Panc1 (cell line): ENCODE data around the gene ARHGEF18. TPM values are rescaled to one million over a fixed set of nuclear protein-coding genes. Genes with fewer than 3 reads are reported as not detected.

Experiments
- ATAC-seq: fragments of 200-7000 bp; cut with Tn5 transposase; 2 replicates; pipeline ENCODE4 v1.9.1; 2020; ENCODE audit warnings: mild to moderate bottlenecking, moderate library complexity
- BruUV-seq: library from RNA; stranded (reverse); fragments of 400-500 nt; replicated peaks from 2 replicates; lab custom pipeline; 2021; lab: Mats Ljungman, UMichigan
- CTCF ChIA-PET: fragments of 300-600 bp; sonication (Branson Sonifier 250); formaldehyde crosslinking; loops from one replicate; lab custom pipeline; 2022; ENCODE audit warnings: antibody characterized with exemption; lab: Charles Lee
- POLR2A ChIA-PET: fragments of 300-600 bp; sonication (Branson Sonifier 250); formaldehyde crosslinking; loops from one replicate; lab custom pipeline; 2022; ENCODE audit warnings: antibody characterized with exemption; lab: Charles Lee
- DNase-seq: peaks from one replicate; pipeline ENCODE4 v3.0.0-alpha.2; 2010; ENCODE audit warnings: low read depth, low spot score
- H3K27ac ChIP-seq: 2 replicates; pipeline ENCODE4 v1.5.1; 2011; ENCODE audit warnings: mild to moderate bottlenecking, low read length, inconsistent platforms
- H3K27me3 ChIP-seq: fragments of 200-500 bp; sonication (Bioruptor generic); 2 replicates; pipeline ENCODE4 v1.6.0; 2014; ENCODE audit warnings: low read length, inconsistent platforms; ENCODE audit not compliant: control insufficient read depth, insufficient read depth
- H3K36me3 ChIP-seq: fragments of 200-500 bp; sonication (Bioruptor generic); 2 replicates; pipeline ENCODE4 v1.5.1; 2014; ENCODE audit warnings: inconsistent platforms, mild to moderate bottlenecking, low read length, moderate library complexity; ENCODE audit not compliant: control insufficient read depth, insufficient read depth
- H3K4me1 ChIP-seq: 2 replicates; pipeline ENCODE4 v1.5.1; 2011; ENCODE audit warnings: inconsistent platforms, mild to moderate bottlenecking, low read length, moderate library complexity; ENCODE audit not compliant: control insufficient read depth, insufficient read depth
- H3K4me3 ChIP-seq, 2 experiments: 2 replicates each; pipeline ENCODE4 v1.5.1; 2011 to 2012; ENCODE audit warnings: low read depth in 2 of 2, low read length in 2 of 2, mild to moderate bottlenecking in 2 of 2, inconsistent platforms in 1 of 2, moderate library complexity in 1 of 2
- H3K9me3 ChIP-seq: fragments of 200-500 bp; sonication (Bioruptor generic); 2 replicates; pipeline ENCODE4 v1.5.1; 2014; ENCODE audit warnings: low read depth, mild to moderate bottlenecking, inconsistent platforms, low read length, moderate library complexity; ENCODE audit not compliant: control insufficient read depth, insufficient read depth
- POLR2AphosphoS5 ChIP-seq: IDR thresholded peaks from 2 replicates; pipeline ENCODE4 v1.6.1; 2012; ENCODE audit warnings: mild to moderate bottlenecking, low read depth, low read length, moderate library complexity
- SIN3A ChIP-seq: IDR thresholded peaks from 2 replicates; pipeline ENCODE4 v1.6.1; 2012; ENCODE audit warnings: low read depth, mild to moderate bottlenecking, low read length, moderate library complexity, borderline replicate concordance; ENCODE audit not compliant: insufficient read depth
- TCF7L2 ChIP-seq: IDR thresholded peaks from 2 replicates; pipeline ENCODE4 v1.6.1; 2011; ENCODE audit warnings: mild to moderate bottlenecking, low read depth, low read length, inconsistent platforms
- in situ Hi-C: cut with HindIII; loops from 2 replicates; pipeline ENCODE4 v1.10.0; 2016; ENCODE audit warnings: low sequenced_read_pairs, low pct_unique_long_range_greater_than_20kb
- intact Hi-C: fragments of 100-400 bp; cut with micrococcal nuclease; formaldehyde crosslinking; loops from one replicate; pipeline ENCODE4 v1.10.0; 2022; ENCODE audit not compliant: unreplicated experiment
- total RNA-seq: library from RNA; stranded (reverse); gene quantifications from one replicate; pipeline ENCODE4 v1.2.1, GENCODE V29; 2021; ENCODE audit not compliant: unreplicated experiment
- TF ChIP-seq, protein P1 (sequence below): fragments of 450-650 bp; IDR thresholded peaks from 2 replicates; pipeline ENCODE4 v1.5.1; 2017; ENCODE audit warnings: mild to moderate bottlenecking
- TF ChIP-seq, protein P2 (sequence below), 2 experiments: IDR thresholded peaks; 2 replicates each; pipeline ENCODE4 v1.6.1; 2011 to 2012; ENCODE audit warnings: low read depth in 2 of 2, control low read depth in 1 of 2, low read length in 1 of 2, mild to moderate bottlenecking in 1 of 2, moderate library complexity in 1 of 2; ENCODE audit not compliant: insufficient read depth in 1 of 2

The ARHGEF18 gene
- total RNA-seq, 1 experiment from 2014 or later = 39.1 TPM

DNA sequence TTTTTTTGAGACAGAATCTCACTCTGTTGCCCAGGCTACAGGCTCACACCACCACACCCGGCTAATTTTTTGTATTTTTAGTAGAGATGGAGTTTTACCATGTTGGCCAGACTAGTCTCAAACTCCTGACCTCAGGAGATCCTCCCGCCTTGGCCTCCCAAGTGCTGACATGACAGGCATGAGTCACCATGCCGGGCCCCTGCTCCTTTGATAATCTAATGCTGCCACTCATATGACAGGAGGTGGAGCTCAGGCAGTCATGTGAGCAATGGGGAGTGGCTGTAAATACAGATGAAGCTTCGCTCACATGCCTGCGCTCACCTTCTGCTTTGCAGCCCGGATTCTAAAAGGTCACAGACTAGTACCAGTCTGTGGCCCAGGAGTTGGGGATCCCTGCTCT is 25.1 kb downstream of the ARHGEF18 start:
- BruUV-seq = no TSS peak
- H3K36me3 ChIP-seq = no peaks in the 10 kb centered on the region
- in situ Hi-C loops (no loop called here), intact Hi-C loops (no loop called here)
- ChIA-PET CTCF (no interaction called here), POLR2A (no interaction called here)
- no peak for TF ChIP-seq SIN3A
- no peak for TF ChIP-seq POLR2AphosphoS5
- TF ChIP-seq TCF7L2 = no peak
- TF ChIP-seq, protein P1, sequence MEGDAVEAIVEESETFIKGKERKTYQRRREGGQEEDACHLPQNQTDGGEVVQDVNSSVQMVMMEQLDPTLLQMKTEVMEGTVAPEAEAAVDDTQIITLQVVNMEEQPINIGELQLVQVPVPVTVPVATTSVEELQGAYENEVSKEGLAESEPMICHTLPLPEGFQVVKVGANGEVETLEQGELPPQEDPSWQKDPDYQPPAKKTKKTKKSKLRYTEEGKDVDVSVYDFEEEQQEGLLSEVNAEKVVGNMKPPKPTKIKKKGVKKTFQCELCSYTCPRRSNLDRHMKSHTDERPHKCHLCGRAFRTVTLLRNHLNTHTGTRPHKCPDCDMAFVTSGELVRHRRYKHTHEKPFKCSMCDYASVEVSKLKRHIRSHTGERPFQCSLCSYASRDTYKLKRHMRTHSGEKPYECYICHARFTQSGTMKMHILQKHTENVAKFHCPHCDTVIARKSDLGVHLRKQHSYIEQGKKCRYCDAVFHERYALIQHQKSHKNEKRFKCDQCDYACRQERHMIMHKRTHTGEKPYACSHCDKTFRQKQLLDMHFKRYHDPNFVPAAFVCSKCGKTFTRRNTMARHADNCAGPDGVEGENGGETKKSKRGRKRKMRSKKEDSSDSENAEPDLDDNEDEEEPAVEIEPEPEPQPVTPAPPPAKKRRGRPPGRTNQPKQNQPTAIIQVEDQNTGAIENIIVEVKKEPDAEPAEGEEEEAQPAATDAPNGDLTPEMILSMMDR = no peak
- TF ChIP-seq, protein P2, sequence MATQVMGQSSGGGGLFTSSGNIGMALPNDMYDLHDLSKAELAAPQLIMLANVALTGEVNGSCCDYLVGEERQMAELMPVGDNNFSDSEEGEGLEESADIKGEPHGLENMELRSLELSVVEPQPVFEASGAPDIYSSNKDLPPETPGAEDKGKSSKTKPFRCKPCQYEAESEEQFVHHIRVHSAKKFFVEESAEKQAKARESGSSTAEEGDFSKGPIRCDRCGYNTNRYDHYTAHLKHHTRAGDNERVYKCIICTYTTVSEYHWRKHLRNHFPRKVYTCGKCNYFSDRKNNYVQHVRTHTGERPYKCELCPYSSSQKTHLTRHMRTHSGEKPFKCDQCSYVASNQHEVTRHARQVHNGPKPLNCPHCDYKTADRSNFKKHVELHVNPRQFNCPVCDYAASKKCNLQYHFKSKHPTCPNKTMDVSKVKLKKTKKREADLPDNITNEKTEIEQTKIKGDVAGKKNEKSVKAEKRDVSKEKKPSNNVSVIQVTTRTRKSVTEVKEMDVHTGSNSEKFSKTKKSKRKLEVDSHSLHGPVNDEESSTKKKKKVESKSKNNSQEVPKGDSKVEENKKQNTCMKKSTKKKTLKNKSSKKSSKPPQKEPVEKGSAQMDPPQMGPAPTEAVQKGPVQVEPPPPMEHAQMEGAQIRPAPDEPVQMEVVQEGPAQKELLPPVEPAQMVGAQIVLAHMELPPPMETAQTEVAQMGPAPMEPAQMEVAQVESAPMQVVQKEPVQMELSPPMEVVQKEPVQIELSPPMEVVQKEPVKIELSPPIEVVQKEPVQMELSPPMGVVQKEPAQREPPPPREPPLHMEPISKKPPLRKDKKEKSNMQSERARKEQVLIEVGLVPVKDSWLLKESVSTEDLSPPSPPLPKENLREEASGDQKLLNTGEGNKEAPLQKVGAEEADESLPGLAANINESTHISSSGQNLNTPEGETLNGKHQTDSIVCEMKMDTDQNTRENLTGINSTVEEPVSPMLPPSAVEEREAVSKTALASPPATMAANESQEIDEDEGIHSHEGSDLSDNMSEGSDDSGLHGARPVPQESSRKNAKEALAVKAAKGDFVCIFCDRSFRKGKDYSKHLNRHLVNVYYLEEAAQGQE (IDR thresholded peaks at IDR 0.05; ENCODE audit: insufficient read depth in 1 of 2, low read depth in 2 of 2, low read length in 1 of 2) = no peak
- H3K27me3 ChIP-seq = no peaks in the 10 kb centered on the region
- ATAC-seq = 0 out of 2 replicates have a peak, but pooled peaks have one; percentile 58
- no peak for DNase-seq
- H3K27ac ChIP-seq = no peak overlapping the region
- no peaks in the 10 kb centered on the region for H3K9me3 ChIP-seq
- H3K4me1 ChIP-seq = no peaks in the 10 kb centered on the region
- no peak overlapping the region for H3K4me3 ChIP-seq

DNA sequence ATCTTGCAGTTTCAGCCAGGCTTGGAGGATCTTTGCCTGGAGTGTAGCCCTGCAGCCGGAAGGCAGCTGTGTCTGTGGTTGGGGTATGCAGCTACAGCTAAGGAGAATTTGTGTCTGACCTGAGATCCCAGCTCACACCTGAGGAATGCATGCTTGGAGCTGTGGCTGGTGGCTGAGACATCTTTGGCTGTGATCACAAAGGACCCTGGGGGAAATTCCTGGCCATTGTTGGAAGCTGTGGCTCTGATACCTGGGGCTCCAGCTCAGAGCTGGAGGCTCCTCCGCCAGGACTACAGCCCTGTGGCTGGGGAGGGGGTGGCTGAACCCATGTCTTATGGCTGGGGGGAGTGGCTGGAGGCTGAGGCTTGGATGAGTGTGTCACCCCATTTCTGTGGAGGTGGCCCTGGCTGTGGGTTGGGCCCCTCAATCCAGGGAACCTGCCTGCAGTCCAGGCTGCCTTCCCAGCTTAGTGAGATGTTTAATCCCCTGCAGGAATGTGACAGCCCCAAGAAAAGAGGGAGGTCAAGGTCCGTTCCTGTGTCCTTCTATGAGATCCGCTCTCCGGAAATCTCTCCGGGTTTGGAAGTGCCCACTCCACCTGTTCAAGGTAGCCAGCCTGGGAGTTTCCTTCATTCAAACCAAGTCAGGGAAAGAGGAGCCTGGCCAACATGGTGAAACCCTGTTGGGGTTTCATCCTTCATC is 27.6 kb downstream of the ARHGEF18 start:
- no peak for ATAC-seq
- ChIA-PET CTCF (interaction anchor here (0.8 to 1.2 kb wide), 2 partner anchors 9 to 134 kb away, joined by 3 to 5 read pairs; no protein-coding TSS in a partner anchor), POLR2A (no interaction called here)
- H3K36me3 ChIP-seq = no peaks in the 10 kb centered on the region
- H3K9me3 ChIP-seq = no peaks in the 10 kb centered on the region
- in situ Hi-C loops = no loop called here
- no peak for TF ChIP-seq POLR2AphosphoS5
- TF ChIP-seq, protein P1 = no peak
- TF ChIP-seq SIN3A = no peak
- DNase-seq = no peak
- BruUV-seq = no TSS peak
- H3K27ac ChIP-seq = no peak overlapping the region
- intact Hi-C loops = no loop called here
- no peaks in the 10 kb centered on the region for H3K27me3 ChIP-seq
- no peak overlapping the region for H3K4me3 ChIP-seq
- no peaks in the 10 kb centered on the region for H3K4me1 ChIP-seq
